B cell (primary cell): ENCODE measurements around the gene PPP1R3D. TPM values are rescaled to one million over a fixed set of nuclear protein-coding genes. Genes with fewer than 3 reads are reported as not detected.

Experiments
- ATAC-seq: fragments of 200-7000 bp; cut with Tn5 transposase; one replicate; pipeline ENCODE4 v1.10.0; 2021; ENCODE audit warnings: low read depth, mild to moderate bottlenecking, moderate number of reproducible peaks, moderate library complexity
- CTCF ChIA-PET: fragments of 350-600 bp; sonication (Branson Sonifier 250); formaldehyde crosslinking; loops from one replicate; lab custom pipeline; 2021; ENCODE audit warnings: antibody characterized with exemption, inconsistent platforms; lab: Charles Lee
- POLR2A ChIA-PET: fragments of 350-600 bp; sonication (Branson Sonifier 250); formaldehyde crosslinking; loops from one replicate; lab custom pipeline; 2021; ENCODE audit warnings: antibody characterized with exemption; lab: Charles Lee
- DNase-seq: peaks from one replicate; pipeline ENCODE4 v3.0.0; 2013
- H2AFZ ChIP-seq: 2 replicates; pipeline ENCODE4 v1.6.1; 2012; ENCODE audit warnings: mild to moderate bottlenecking, low read depth, low read length; ENCODE audit not compliant: insufficient read depth, poor library complexity, severe bottlenecking
- H3K27ac ChIP-seq, 2 donors: 1 replicate in 1 of 2; 2 replicates in 1 of 2; pipeline ENCODE4 v1.5.1; 2012 to 2013; ENCODE audit warnings: low read length in 2 of 2, mild to moderate bottlenecking in 2 of 2, moderate library complexity in 1 of 2
- H3K27me3 ChIP-seq, 4 experiments: fragments of 200-600 bp in 1 of 4; sonication (generic) in 1 of 4; replicated peaks in 1 of 4; 1 replicate in 2 of 4; 2 replicates in 2 of 4; pipeline versions ENCODE4 v1.6.1 to v1.7.0; 2013 to 2016; ENCODE audit warnings: low read length in 3 of 4, mild to moderate bottlenecking in 2 of 4, mixed read lengths in 1 of 4, moderate library complexity in 1 of 4; ENCODE audit not compliant: insufficient read depth in 4 of 4, control insufficient read depth in 3 of 4; ENCODE audit errors: control extremely low read depth in 1 of 4
- H3K36me3 ChIP-seq, 2 experiments: replicated peaks in 1 of 2; 1 replicate in 1 of 2; 2 replicates in 1 of 2; pipeline versions ENCODE4 v1.6.1 to v1.7.1; 2013; ENCODE audit warnings: low read length in 1 of 2; ENCODE audit not compliant: insufficient read depth in 2 of 2, control insufficient read depth in 1 of 2; ENCODE audit errors: control extremely low read depth in 1 of 2, extremely low read depth in 1 of 2
- H3K4me1 ChIP-seq, 2 donors: fragments of 200-600 bp in 1 of 2; sonication (generic) in 1 of 2; 1 replicate in 1 of 2; 2 replicates in 1 of 2; pipeline versions ENCODE4 v1.5.1 to v1.6.1; 2013 to 2017; ENCODE audit warnings: low read length in 2 of 2; ENCODE audit not compliant: control insufficient read depth in 2 of 2, insufficient read depth in 2 of 2
- H3K4me2 ChIP-seq: replicated peaks from 2 replicates; pipeline ENCODE3; 2012; ENCODE audit warnings: mild to moderate bottlenecking, low read depth, low read length; ENCODE audit not compliant: poor library complexity, severe bottlenecking
- H3K4me3 ChIP-seq, 5 experiments: fragments of 200-600 bp in 1 of 5; sonication (generic) in 1 of 5; 1 replicate in 3 of 5; 2 replicates in 2 of 5; pipeline versions ENCODE4 v1.5.1 to v1.7.0; 2011 to 2016; ENCODE audit warnings: low read length in 4 of 5, mild to moderate bottlenecking in 4 of 5, low read depth in 2 of 5, control low read depth in 1 of 5, moderate library complexity in 1 of 5; ENCODE audit not compliant: insufficient read depth in 1 of 5; ENCODE audit errors: control extremely low read depth in 1 of 5, extremely low read depth in 1 of 5
- H3K79me2 ChIP-seq: fragments of 200-600 bp; sonication (generic); one replicate; pipeline ENCODE4 v1.6.0; 2016; ENCODE audit warnings: low read length; ENCODE audit not compliant: control insufficient read depth, insufficient read depth
- H3K9ac ChIP-seq: fragments of 200-600 bp; sonication (generic); 2 replicates; pipeline ENCODE4 v1.6.1; 2017; ENCODE audit warnings: mild to moderate bottlenecking, low read length, moderate library complexity
- H3K9me3 ChIP-seq, 3 donors: one replicate each; pipeline versions ENCODE4 v1.6.1 to v1.7.1; 2013; ENCODE audit warnings: low read length in 2 of 3; ENCODE audit not compliant: control insufficient read depth in 2 of 3, insufficient read depth in 1 of 3; ENCODE audit errors: control extremely low read depth in 1 of 3
- H4K20me1 ChIP-seq: 2 replicates; pipeline ENCODE4 v1.6.0; 2012; ENCODE audit warnings: mild to moderate bottlenecking, low read length; ENCODE audit not compliant: insufficient read depth, control insufficient read depth, poor library complexity, severe bottlenecking
- H3K27ac Mint-ChIP-seq: one replicate; pipeline ENCODE4 v1.8.0; 2021; ENCODE audit warnings: mixed read lengths
- H3K27me3 Mint-ChIP-seq: one replicate; pipeline ENCODE4 v1.8.0; 2021; ENCODE audit warnings: mixed read lengths
- H3K4me1 Mint-ChIP-seq: one replicate; pipeline ENCODE4 v1.8.0; 2021; ENCODE audit warnings: mixed read lengths
- H3K4me3 Mint-ChIP-seq: one replicate; pipeline ENCODE4 v1.8.0; 2021; ENCODE audit warnings: mixed read lengths
- H3K9me3 Mint-ChIP-seq: one replicate; pipeline ENCODE4 v1.8.0; 2022; ENCODE audit warnings: mixed read lengths; ENCODE audit not compliant: insufficient read depth
- EZH2 ChIP-seq: IDR thresholded peaks from 2 replicates; pipeline ENCODE4 v1.6.1; 2012; ENCODE audit warnings: borderline replicate concordance, low read depth, mild to moderate bottlenecking, moderate library complexity, low read length; ENCODE audit not compliant: insufficient read depth, poor library complexity, severe bottlenecking
- WGBS: methylation state at CpG from one replicate; pipeline ENCODE4 v1.1.5; 2013; ENCODE audit warnings: missing lambda C conversion rate; ENCODE audit not compliant: insufficient coverage; 5-methylcytosine and 5-hydroxymethylcytosine counted together
- intact Hi-C: fragments of 100-400 bp; cut with micrococcal nuclease; formaldehyde crosslinking; loops from one replicate; pipeline ENCODE4 v1.10.0; 2022
- polyA plus RNA-seq: library from polyadenylated mRNA; depleted of rRNA; stranded (reverse); fragments of >200 nt; gene quantifications from 2 replicates; pipeline ENCODE4 v1.2.3, GENCODE V29; 2012
- total RNA-seq, 2 donors: library from RNA; stranded (reverse); fragments of 120-200 nt in 1 of 2; gene quantifications; 1 replicate in 1 of 2; 2 replicates in 1 of 2; pipeline versions ENCODE4 v1.2.3 to v1.2.4, GENCODE V29; 2013 to 2022
- TF ChIP-seq, protein P1 (sequence below): fragments of 200-600 bp; IDR thresholded peaks from one replicate; pipeline ENCODE4 v1.8.0; 2022; ENCODE audit warnings: antibody characterized with exemption, mild to moderate bottlenecking

Gene PPP1R3D
- total and polyA plus RNA-seq, 2 donors (not counting 1 experiment from before 2014, with no cell fraction given): 1.2 to 13.6 TPM

DNA sequence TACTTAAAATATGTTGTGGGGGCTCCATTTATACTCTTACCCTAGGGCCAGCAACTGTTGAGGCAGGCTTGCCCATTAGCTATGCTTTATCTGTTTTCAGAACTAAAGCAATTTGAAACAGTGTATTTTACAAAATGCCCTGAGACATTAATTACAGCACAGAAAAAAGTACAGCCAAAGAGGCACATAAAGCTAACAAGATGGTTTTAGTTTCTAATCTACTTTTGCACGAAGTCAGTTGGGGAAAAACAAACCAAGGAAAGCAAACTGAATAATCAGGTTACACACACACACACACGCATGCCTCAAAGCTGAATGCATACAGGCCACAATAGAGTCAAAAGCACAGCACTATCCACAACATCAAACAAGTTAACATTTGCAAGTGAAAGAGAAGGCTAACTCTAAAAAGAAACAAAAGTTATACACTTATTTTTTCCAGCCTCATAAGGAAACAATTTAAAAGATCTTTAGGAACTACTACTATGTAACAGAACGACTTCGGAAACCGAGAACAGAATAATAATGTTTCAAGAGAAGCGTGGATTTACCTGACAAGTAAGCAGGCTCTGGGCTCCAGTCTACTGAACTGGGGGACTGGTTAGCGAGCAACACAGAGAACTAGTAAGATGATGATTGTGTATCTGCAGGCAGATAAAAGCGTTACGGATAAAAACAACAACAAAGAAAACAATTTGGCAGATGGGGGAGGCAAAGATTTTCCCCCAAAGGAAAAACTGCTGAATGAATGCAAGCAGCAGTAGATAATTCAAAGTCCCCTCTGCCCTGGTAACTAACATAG, 8.4 kb downstream of the PPP1R3D start:
- ChIA-PET CTCF (interaction anchor here (1.0 to 1.5 kb wide), 2 partner anchors 9 to 18 kb away, joined by 3 read pairs; no protein-coding TSS in a partner anchor), POLR2A (no interaction called here)
- no peak overlapping the region for H3K27ac ChIP-seq
- H3K9ac ChIP-seq: no peak overlapping the region
- peaks cover 3 to 5% of the 10 kb centered on the region in 2 donors for H3K4me1 ChIP-seq
- WGBS: 98% methylated on average over 4 of the region's 9 CpGs
- intact Hi-C loops: no loop called here
- H3K4me1 Mint-ChIP-seq: peaks cover 12% of the 10 kb centered on the region
- H3K4me3 Mint-ChIP-seq: peak overlapping the region; percentile 67
- TF ChIP-seq EZH2: no peak
- TF ChIP-seq, protein P1, sequence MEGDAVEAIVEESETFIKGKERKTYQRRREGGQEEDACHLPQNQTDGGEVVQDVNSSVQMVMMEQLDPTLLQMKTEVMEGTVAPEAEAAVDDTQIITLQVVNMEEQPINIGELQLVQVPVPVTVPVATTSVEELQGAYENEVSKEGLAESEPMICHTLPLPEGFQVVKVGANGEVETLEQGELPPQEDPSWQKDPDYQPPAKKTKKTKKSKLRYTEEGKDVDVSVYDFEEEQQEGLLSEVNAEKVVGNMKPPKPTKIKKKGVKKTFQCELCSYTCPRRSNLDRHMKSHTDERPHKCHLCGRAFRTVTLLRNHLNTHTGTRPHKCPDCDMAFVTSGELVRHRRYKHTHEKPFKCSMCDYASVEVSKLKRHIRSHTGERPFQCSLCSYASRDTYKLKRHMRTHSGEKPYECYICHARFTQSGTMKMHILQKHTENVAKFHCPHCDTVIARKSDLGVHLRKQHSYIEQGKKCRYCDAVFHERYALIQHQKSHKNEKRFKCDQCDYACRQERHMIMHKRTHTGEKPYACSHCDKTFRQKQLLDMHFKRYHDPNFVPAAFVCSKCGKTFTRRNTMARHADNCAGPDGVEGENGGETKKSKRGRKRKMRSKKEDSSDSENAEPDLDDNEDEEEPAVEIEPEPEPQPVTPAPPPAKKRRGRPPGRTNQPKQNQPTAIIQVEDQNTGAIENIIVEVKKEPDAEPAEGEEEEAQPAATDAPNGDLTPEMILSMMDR: no peak
- no peak overlapping the region for H3K4me3 ChIP-seq
- no peaks in the 10 kb centered on the region for H3K27me3 Mint-ChIP-seq
- peaks cover 0 to 5% (median 0%) of the 10 kb centered on the region in 3 donors for H3K9me3 ChIP-seq
- DNase-seq (no peak), ATAC-seq (no peak)
- no peaks in the 10 kb centered on the region for H3K27me3 ChIP-seq
- no peaks in the 10 kb centered on the region for H3K9me3 Mint-ChIP-seq
- no peaks in the 10 kb centered on the region for H3K79me2 ChIP-seq
- no peak overlapping the region for H3K27ac Mint-ChIP-seq
- H4K20me1 ChIP-seq: no peaks in the 10 kb centered on the region
- no peaks in the 10 kb centered on the region for H3K36me3 ChIP-seq
- H3K4me2 ChIP-seq: no peak overlapping the region
- no peak overlapping the region for H2AFZ ChIP-seq

DNA sequence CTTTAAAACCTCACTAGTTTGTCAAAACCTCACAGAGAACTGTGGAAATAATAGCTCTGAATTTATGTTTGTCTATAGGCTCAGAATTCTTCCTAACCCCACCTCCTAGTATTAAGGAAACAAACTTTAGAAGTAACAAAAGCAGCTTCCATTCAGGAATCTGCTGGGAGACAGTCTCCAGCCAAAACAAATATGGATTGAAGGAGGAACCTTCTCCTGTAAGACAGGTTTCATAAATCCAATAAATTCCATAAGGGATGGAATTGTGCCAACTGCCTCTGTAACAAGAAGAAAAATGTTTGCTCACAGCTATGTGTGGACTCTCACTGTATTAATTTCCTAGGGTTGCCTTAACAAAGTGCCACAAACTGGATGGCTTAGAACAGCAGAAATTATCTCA, 14.2 kb downstream of the PPP1R3D start:
- H3K4me2 ChIP-seq: no peak overlapping the region

More for the DNA sequence above, 14.2 kb downstream of the PPP1R3D start:
- no peaks in the 10 kb centered on the region for H3K79me2 ChIP-seq
- no peak overlapping the region for H2AFZ ChIP-seq
- Mint-ChIP-seq H3K9me3 (no peaks in the 10 kb centered on the region), H3K27me3 (peaks cover 19% of the 10 kb centered on the region), H3K4me3 (no peak overlapping the region), H3K27ac (no peak overlapping the region), H3K4me1 (no peaks in the 10 kb centered on the region)
- H3K27me3 ChIP-seq: peaks cover 0 to 10% (median 0%) of the 10 kb centered on the region in 4 experiments
- no peaks in the 10 kb centered on the region for H3K9me3 ChIP-seq
- H4K20me1 ChIP-seq: no peaks in the 10 kb centered on the region
- no peak for DNase-seq
- POLR2A ChIA-PET: no interaction called here
- no peaks in the 10 kb centered on the region for H3K4me1 ChIP-seq
- no peak for TF ChIP-seq EZH2
- TF ChIP-seq, protein P1: no peak
- H3K27ac ChIP-seq: no peak overlapping the region
- no peak overlapping the region for H3K9ac ChIP-seq
- CTCF ChIA-PET: no interaction called here
- intact Hi-C loops: no loop called here
- H3K4me3 ChIP-seq: no peak overlapping the region
- H3K36me3 ChIP-seq: no peaks in the 10 kb centered on the region
- ATAC-seq: no peak
